Gastrocnemius medialis (tissue), 4 donors: Measurements from ENCODE around the gene ASAP2.

Source experiments
- POLR2A ChIP-seq, 2 donors: fragments of 450-650 bp; IDR thresholded peaks; one replicate each; pipeline ENCODE4 v1.6.1; 2017; ENCODE audit warnings: antibody characterized with exemption in 2 of 2, mild to moderate bottlenecking in 2 of 2, moderate library complexity in 2 of 2
- TF ChIP-seq, protein P1 (sequence below), 5 experiments: fragments of 450-650 bp in 3 of 5; fragments of 200-600 bp in 2 of 5; sonication (generic) in 2 of 5; IDR thresholded peaks in 4 of 5; conservative IDR thresholded peaks in 1 of 5; 1 replicate in 4 of 5; 2 replicates in 1 of 5; pipeline ENCODE4 v1.5.1; 2016 to 2019; ENCODE audit warnings: antibody characterized with exemption in 5 of 5, mild to moderate bottlenecking in 3 of 5, moderate library complexity in 3 of 5

DNA sequence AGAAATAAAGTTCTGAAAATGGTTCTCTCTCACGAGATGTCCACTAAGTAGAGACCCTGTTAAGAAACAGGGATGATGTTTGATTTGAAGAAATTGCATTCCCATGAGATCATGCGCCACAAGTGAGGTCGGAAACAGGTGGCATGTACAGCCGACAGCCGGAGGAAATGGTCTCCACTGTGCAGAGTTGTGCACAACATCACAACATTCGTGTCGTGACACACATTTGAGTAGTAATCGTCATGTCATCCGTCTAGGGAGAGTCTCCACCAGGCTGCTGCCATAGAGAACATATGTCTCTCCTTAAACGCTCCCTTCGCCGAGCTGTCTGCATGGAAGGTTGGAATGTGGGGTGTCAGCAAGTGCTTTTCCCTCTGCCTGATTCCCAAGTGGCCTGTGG, 84.7 kb downstream of the ASAP2 start:
- TF ChIP-seq, protein P1, sequence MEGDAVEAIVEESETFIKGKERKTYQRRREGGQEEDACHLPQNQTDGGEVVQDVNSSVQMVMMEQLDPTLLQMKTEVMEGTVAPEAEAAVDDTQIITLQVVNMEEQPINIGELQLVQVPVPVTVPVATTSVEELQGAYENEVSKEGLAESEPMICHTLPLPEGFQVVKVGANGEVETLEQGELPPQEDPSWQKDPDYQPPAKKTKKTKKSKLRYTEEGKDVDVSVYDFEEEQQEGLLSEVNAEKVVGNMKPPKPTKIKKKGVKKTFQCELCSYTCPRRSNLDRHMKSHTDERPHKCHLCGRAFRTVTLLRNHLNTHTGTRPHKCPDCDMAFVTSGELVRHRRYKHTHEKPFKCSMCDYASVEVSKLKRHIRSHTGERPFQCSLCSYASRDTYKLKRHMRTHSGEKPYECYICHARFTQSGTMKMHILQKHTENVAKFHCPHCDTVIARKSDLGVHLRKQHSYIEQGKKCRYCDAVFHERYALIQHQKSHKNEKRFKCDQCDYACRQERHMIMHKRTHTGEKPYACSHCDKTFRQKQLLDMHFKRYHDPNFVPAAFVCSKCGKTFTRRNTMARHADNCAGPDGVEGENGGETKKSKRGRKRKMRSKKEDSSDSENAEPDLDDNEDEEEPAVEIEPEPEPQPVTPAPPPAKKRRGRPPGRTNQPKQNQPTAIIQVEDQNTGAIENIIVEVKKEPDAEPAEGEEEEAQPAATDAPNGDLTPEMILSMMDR (IDR thresholded peaks at IDR 0.05 in 4 of 5, conservative IDR thresholded peaks at IDR 0.05 in 1 of 5): no peak
- no peak for TF ChIP-seq POLR2A (IDR thresholded peaks at IDR 0.05)
